Gastroesophageal sphincter (tissue), 4 donors: ENCODE results near the gene EBF4. TPM values are rescaled to one million over a fixed set of nuclear protein-coding genes. Genes with fewer than 3 reads are reported as not detected.

Source experiments
- ATAC-seq: fragments of 150-250 bp; one replicate; pipeline ENCODE4 v1.9.1; 2016; ENCODE audit warnings: mild to moderate bottlenecking, moderate library complexity
- H3K27ac ChIP-seq, 4 donors: fragments of 200-600 bp; sonication (generic) in 3 of 4; 1 replicate in 3 of 4; 2 replicates in 1 of 4; pipeline ENCODE4 v1.5.1; 2016 to 2019
- H3K27me3 ChIP-seq: fragments of 200-600 bp; sonication (generic); one replicate; pipeline ENCODE4 v1.5.1; 2019
- H3K36me3 ChIP-seq, 2 donors: fragments of 200-600 bp; sonication (generic); one replicate each; pipeline ENCODE4 v1.5.1; 2019; ENCODE audit warnings: control low read depth in 1 of 2
- H3K4me1 ChIP-seq, 3 donors: fragments of 200-600 bp; sonication (generic); 1 replicate in 2 of 3; 2 replicates in 1 of 3; pipeline ENCODE4 v1.5.1; 2016 to 2019; ENCODE audit warnings: control low read depth in 2 of 3
- H3K4me3 ChIP-seq, 2 donors: fragments of 200-600 bp; sonication (generic); one replicate each; pipeline ENCODE4 v1.5.1; 2019; ENCODE audit warnings: mild to moderate bottlenecking in 1 of 2, moderate library complexity in 1 of 2
- H3K9me3 ChIP-seq, 3 donors: fragments of 200-600 bp; sonication (generic); one replicate each; pipeline ENCODE4 v1.5.1; 2017 to 2019; ENCODE audit warnings: control low read depth in 2 of 3
- CTCF ChIP-seq, 4 experiments: fragments of 200-600 bp in 2 of 4; fragments of 450-650 bp in 2 of 4; sonication (generic) in 1 of 4; IDR thresholded peaks; one replicate each; pipeline ENCODE4 v1.5.1; 2017 to 2019; ENCODE audit warnings: antibody characterized with exemption in 4 of 4, mild to moderate bottlenecking in 2 of 4, moderate library complexity in 2 of 4
- EP300 ChIP-seq: sonication (generic); formaldehyde crosslinking; IDR thresholded peaks from one replicate; pipeline ENCODE4 v1.6.1; 2017; ENCODE audit warnings: antibody characterized with exemption, mild to moderate bottlenecking
- POLR2A ChIP-seq, 2 donors: fragments of 450-650 bp; IDR thresholded peaks; one replicate each; pipeline ENCODE4 v1.6.1; 2017; ENCODE audit warnings: antibody characterized with exemption in 2 of 2, mild to moderate bottlenecking in 2 of 2, moderate library complexity in 1 of 2
- POLR2AphosphoS5 ChIP-seq: sonication (generic); formaldehyde crosslinking; IDR thresholded peaks from one replicate; pipeline ENCODE4 v1.6.1; 2017; ENCODE audit warnings: antibody characterized with exemption
- WGBS, 2 donors: methylation state at CpG; one replicate each; pipeline ENCODE4 v1.1.5; 2018; ENCODE audit warnings: low coverage in 1 of 2; 5-methylcytosine and 5-hydroxymethylcytosine counted together
- total RNA-seq, 4 donors: library from RNA; depleted of rRNA; stranded (reverse); fragments of >200 nt; gene quantifications; one replicate each; pipeline ENCODE4 v1.1.0, GENCODE V29; 2016

EBF4 gene
- total RNA-seq, 4 donors from 2014 or later = 14.5 to 36.6 (median 19.6) TPM

- Histone ChIP-seq H3K4me3 (no peak overlapping the region), H3K27me3 (peaks cover 11% of the 10 kb centered on the region), H3K9me3 (no peaks in the 10 kb centered on the region), H3K4me1 (peaks cover 0 to 27% (median 2%) of the 10 kb centered on the region in 3 donors), H3K36me3 (no peaks in the 10 kb centered on the region), H3K27ac (no peak overlapping the region)
- no peak for ATAC-seq
- no peak for TF ChIP-seq POLR2AphosphoS5
- WGBS, 2 donors = 73 to 100% methylated on average over 2 to 4 of the region's 6 CpGs
These were observed 1.9 kb upstream of the EBF4 start for GRCh38 chr20:2690718-2691117.

GRCh38 chr20:2691127-2691526, 1.5 kb upstream of the EBF4 start:
- Histone ChIP-seq H3K4me1 (peaks cover 0 to 27% (median 2%) of the 10 kb centered on the region in 3 donors), H3K27me3 (peaks cover 11% of the 10 kb centered on the region), H3K27ac (peak overlapping the region in 2 of 4 donors; percentile 95 to 96), H3K36me3 (no peaks in the 10 kb centered on the region), H3K9me3 (no peaks in the 10 kb centered on the region), H3K4me3 (no peak overlapping the region)
- TF ChIP-seq EP300 = no peak
- no peak for TF ChIP-seq POLR2AphosphoS5
- TF ChIP-seq POLR2A (IDR thresholded peaks at IDR 0.05) = no peak
- no peak for TF ChIP-seq CTCF (IDR thresholded peaks at IDR 0.05)
- WGBS, 2 donors = 68 to 70% methylated on average over 7 to 8 of the region's 8 CpGs
- no peak for ATAC-seq

GRCh38 chr20:2691663-2692035, 931 bp upstream of the EBF4 start:
- Histone ChIP-seq H3K27me3 (peaks cover 10% of the 10 kb centered on the region), H3K27ac (peak overlapping the region; percentile 23 to 96 (median 94)), H3K9me3 (no peaks in the 10 kb centered on the region), H3K4me3 (peak overlapping the region in 1 of 2 donors; percentile 71), H3K4me1 (peaks cover 0 to 27% (median 2%) of the 10 kb centered on the region in 3 donors), H3K36me3 (no peaks in the 10 kb centered on the region)
- ATAC-seq = no peak
- 44 to 96% methylated on average over 3 to 5 of the region's 10 CpGs for WGBS, 2 donors
- no peak for TF ChIP-seq EP300
- no peak for TF ChIP-seq CTCF (IDR thresholded peaks at IDR 0.05)
- TF ChIP-seq POLR2AphosphoS5 = no peak
- no peak for TF ChIP-seq POLR2A (IDR thresholded peaks at IDR 0.05)

- Histone ChIP-seq H3K4me3 (peak overlapping the region; percentile 35 to 71), H3K9me3 (no peaks in the 10 kb centered on the region), H3K27ac (peak overlapping the region in 3 of 4 donors; percentile 93 to 96 (median 95)), H3K27me3 (peaks cover 8% of the 10 kb centered on the region), H3K36me3 (no peaks in the 10 kb centered on the region), H3K4me1 (peaks cover 0 to 27% (median 2%) of the 10 kb centered on the region in 3 donors)
- TF ChIP-seq POLR2AphosphoS5 (no peak), POLR2A (IDR thresholded peaks at IDR 0.05) (no peak), CTCF (IDR thresholded peaks at IDR 0.05) (no peak), EP300 (no peak)
- WGBS, 2 donors = no CpG with 5 or more reads among the region's 64 CpGs
- peak; percentile 30 for ATAC-seq
These were observed 306 bp downstream of the EBF4 start for GRCh38 chr20:2692886-2693285.

GRCh38 chr20:2693286-2694007, 867 bp downstream of the EBF4 start:
- Histone ChIP-seq H3K9me3 (no peaks in the 10 kb centered on the region), H3K4me1 (peaks cover 0 to 27% (median 2%) of the 10 kb centered on the region in 3 donors), H3K27me3 (peaks cover 8% of the 10 kb centered on the region), H3K36me3 (no peaks in the 10 kb centered on the region), H3K27ac (peak overlapping the region in 3 of 4 donors; percentile 93 to 96 (median 95)), H3K4me3 (peak overlapping the region; percentile 35 to 71)
- no CpG with 5 or more reads among the region's 89 CpGs for WGBS, 2 donors
- peak; percentile 63 for ATAC-seq
- TF ChIP-seq POLR2AphosphoS5 = no peak
- TF ChIP-seq POLR2A (IDR thresholded peaks at IDR 0.05) = no peak
- peak in 1 of 4 experiments; percentile 16 for TF ChIP-seq CTCF (IDR thresholded peaks at IDR 0.05)
- no peak for TF ChIP-seq EP300
